DMS79 treated with DMSO at 0.1 percent for 48 hours (cell line): ENCODE measurements around the gene HBP1.
"Not testable (repeated sequence)": the region's sequence is repeated elsewhere in the genome, so short reads cannot be mapped to it uniquely, and the experiment has no call there.

Source experiments
- DNase-seq: peaks from one replicate; lab custom pipeline; 2025; lab: John Stamatoyannopoulos, UW

Gene HBP1

GRCh38 chr7:107224374-107225223 lies 55.8 kb downstream of the HBP1 start:
- no peak for DNase-seq

- DNase-seq, result no peak
Measured at GRCh38 chr7:107228291-107228690, 59.5 kb downstream of the HBP1 start.

GRCh38 chr7:107230334-107230733 lies 61.5 kb downstream of the HBP1 start:
- DNase-seq, result no peak

- no peak for DNase-seq
Measured at GRCh38 chr7:107232568-107233090, 63.8 kb downstream of the HBP1 start.

GRCh38 chr7:107233174-107233573 lies 64.4 kb downstream of the HBP1 start:
- peak; percentile 4 for DNase-seq

GRCh38 chr7:107233981-107234380 lies 65.2 kb downstream of the HBP1 start:
- peak; percentile 42 for DNase-seq

- DNase-seq, result peak; percentile 86
Measured at GRCh38 chr7:107234436-107234835, 65.6 kb downstream of the HBP1 start.

- DNase-seq, result no peak
Measured at GRCh38 chr7:107236862-107237261, 68.1 kb downstream of the HBP1 start.

GRCh38 chr7:107237451-107237850 lies 68.6 kb downstream of the HBP1 start:
- no peak for DNase-seq

GRCh38 chr7:107242267-107242666 lies 73.5 kb downstream of the HBP1 start:
- no peak for DNase-seq

- no peak for DNase-seq
Measured at GRCh38 chr7:107244613-107245012, 75.8 kb downstream of the HBP1 start.

- DNase-seq, result not testable (repeated sequence)
Measured at GRCh38 chr7:107246836-107247235, 78.0 kb downstream of the HBP1 start.

GRCh38 chr7:107248551-107249316 lies 79.9 kb downstream of the HBP1 start:
- no peak for DNase-seq

GRCh38 chr7:107251963-107252362 lies 83.2 kb downstream of the HBP1 start:
- DNase-seq, result no peak
